ENCODE results near the gene EPS8L3.
"Not testable (repeated sequence)": the region's sequence is repeated elsewhere in the genome, so short reads cannot be mapped to it uniquely, and the experiment has no call there.

Gene EPS8L3

GRCh38 chr1:109777980-109778625 is 14.4 kb upstream of the EPS8L3 start:
- no peak for DNase-seq

DNA sequence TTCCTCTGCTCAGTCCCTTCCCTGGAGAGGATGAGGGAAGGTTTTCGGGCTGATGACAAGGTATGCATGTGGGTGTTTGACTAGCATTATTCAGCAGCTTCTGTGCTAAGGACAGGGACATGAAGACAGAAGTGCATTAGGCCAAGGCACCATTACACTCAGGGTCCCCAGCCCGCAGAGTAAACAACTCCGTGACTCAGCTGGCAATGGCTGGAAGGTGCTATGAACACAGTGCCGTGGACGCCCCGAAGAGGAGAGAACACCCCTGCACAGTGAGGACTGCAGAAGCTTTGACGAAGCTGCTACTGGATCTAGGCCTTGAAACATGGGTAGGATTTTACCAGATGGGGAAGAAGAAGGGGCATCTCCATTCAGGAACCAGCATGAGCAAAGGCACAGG is 13.7 kb upstream of the EPS8L3 start:
- no peak for DNase-seq

GRCh38 chr1:109776911-109777310 is 13.2 kb upstream of the EPS8L3 start:
- peak; percentile 88 to 89 for DNase-seq

GRCh38 chr1:109776206-109776835 is 12.6 kb upstream of the EPS8L3 start:
- DNase-seq = no peak

GRCh38 chr1:109775398-109775797 is 11.7 kb upstream of the EPS8L3 start:
- no peak for DNase-seq

DNA sequence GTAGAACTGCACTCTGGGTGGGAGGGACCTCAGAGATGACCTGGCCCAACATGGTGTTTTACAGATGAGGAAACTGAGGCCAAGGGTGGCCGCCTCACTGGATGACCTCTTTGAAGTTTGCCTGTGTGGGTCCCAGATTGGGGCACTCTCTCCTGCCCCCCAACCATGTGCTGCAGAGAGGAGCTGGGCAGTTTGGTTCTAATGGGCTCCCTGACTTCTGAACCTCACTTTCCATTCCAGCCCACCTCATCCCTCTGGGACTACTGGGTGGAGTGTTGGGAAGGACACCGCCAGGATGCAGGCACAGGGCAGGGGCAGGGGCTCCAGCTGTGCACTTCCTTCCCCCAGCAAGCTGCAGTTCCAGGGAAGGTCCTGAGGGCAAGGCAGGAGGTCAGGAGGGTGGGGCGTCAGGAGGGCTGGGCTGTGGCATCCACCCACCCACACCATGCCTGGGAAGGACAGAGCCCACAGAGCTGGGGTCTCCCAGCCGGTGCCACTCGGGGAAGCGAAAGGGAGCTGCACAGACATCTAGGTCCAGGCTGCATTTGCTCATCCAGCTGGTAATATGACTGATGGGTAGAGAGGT is 10.3 kb upstream of the EPS8L3 start:
- no peak for DNase-seq

GRCh38 chr1:109773203-109773899 is 9.6 kb upstream of the EPS8L3 start:
- DNase-seq = peak; percentile 71 to 77

DNA sequence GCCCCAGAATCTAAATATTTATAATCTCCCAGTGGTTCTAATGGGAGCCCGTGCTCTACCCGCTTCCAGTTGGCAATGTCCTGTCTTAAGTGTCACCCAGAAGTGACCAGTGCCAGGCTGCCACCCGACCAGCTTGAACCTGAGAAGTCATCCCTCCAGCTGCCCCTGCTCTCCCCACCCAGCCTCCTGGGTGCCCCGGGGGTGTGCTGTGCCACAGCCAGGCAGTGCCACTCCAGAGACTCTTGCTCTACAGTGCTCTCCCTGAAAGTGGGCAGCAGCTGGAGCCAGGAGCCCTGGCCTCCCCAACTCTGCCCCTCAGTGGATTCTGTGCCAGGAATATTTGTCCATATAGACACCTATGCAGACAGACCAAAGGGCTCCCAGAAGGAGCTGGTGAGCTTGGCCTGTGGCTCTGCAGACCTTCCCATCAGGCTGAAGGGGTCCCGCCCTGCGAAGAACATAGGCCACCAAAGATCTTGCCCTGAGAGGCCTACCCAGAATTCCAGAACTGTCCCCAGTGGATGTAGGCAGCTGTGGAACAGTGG is 9.0 kb upstream of the EPS8L3 start:
- no peak for DNase-seq

- DNase-seq = no peak
Observed at GRCh38 chr1:109771712-109772657, 8.3 kb upstream of the EPS8L3 start.

DNA sequence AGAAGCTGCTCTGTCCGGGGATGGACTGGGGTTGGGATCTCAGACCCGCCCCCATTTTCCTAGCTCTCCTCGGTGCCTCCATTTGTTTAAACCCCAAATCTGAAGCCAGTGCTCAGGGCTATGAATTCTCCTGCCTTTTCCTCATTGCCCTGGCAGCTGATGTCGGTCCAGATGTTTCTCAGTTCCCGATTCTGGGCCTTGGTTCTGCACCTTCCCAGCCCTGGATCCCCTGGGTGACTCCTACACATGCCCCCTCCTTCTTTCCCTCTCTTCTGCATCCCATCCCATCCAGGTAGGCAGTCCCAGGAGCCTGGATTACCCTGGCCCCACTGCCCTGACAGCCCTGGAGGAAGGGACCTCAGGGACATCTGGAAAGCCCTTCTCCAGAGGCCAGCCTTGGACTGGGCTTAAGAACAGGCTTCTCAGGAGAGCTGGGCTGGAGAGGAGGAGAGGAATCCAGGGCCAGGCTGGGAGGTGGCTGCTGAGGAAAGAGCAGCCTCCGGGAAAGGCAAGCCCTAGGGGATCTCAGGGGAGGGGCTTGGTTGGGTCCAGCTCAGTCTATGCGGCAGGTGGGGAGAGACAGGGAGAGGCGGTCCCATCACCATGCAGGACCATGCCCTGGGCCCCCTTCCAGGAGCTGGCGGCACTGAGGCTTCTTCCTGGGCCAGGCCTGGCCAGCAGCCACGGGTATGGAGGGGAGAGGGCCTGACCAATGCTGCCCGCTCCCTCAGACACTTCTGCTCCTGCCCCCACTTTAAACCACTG is 6.8 kb upstream of the EPS8L3 start:
- no peak for DNase-seq

GRCh38 chr1:109769330-109770078 is 5.8 kb upstream of the EPS8L3 start:
- DNase-seq = no peak

- DNase-seq = no peak
Observed at GRCh38 chr1:109768820-109769219, 5.1 kb upstream of the EPS8L3 start.

GRCh38 chr1:109768335-109768650 is 4.6 kb upstream of the EPS8L3 start:
- no peak for DNase-seq

DNA sequence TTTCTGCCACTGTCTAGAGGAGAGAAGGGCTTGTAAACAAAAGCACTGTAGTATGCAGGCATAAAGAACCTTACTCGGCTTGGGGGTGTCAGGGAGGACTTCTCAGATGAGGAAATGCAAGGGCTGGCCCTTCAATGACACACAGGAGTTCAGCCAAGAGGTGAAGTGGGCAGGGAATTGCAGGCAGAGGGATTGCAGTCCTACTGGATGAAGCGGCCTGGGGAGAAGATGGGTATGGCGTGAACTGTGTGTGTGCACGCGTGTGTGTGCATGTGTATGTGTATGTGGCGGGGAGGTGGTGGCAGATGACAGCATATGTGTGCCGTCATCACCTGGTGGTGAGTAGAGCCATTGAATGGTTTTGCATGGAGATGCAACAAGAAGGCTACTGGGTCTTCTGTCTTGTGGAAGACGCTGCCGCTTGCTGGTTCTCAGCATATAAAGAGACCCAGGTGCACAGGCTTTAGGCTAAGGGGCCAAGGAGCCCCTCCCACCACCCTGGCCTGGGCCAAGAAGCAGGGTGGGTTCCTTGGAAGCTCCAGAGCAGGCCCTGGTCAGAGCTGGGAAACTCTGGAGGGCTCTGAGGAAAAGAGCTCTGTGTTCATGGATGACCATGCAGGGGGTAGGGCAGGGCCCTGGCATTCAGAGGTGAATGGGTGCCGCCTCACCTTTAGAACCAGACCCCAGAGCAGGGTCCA is 4.1 kb upstream of the EPS8L3 start:
- peak in 1 of 2 experiments; percentile 7 for DNase-seq

- DNase-seq = not testable (repeated sequence)
Observed at GRCh38 chr1:109766991-109767636, 3.4 kb upstream of the EPS8L3 start.

GRCh38 chr1:109765896-109766615 is 2.3 kb upstream of the EPS8L3 start:
- DNase-seq = peak in 1 of 2 experiments; percentile 15

DNA sequence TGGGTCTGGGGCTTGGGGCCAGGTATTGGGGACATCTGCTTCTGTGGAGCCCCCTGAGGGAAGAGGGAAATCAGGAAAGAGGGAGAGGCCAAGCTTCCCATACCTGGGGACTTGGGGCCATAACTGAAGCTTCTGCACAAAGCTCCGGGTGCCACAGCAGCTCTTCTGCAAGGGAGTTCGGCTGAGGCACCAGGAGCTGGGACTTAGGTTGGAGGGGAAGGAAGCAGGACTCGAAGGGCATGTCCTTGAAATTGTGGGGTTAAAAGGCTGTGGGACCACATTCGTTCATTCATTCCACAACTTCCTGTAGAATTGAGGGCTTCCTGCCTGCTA is 1.7 kb upstream of the EPS8L3 start:
- peak in 1 of 2 experiments; percentile 14 for DNase-seq

- DNase-seq = peak in 1 of 2 experiments; percentile 4
Observed at GRCh38 chr1:109764561-109765482, 1.1 kb upstream of the EPS8L3 start.

Data from activated T-cell treated with anti-CD3 and anti-CD28 coated beads, Interleukin-2, amount 50 U/mL, for 48 hours (primary cell).